CD4-positive, alpha-beta T cell (primary cell): Measurements from ENCODE around the gene KRTAP13-2. TPM values are rescaled to one million over a fixed set of nuclear protein-coding genes. Genes with fewer than 3 reads are reported as not detected.

Experiments used
- ATAC-seq: fragments of 200-7000 bp; cut with Tn5 transposase; one replicate; pipeline ENCODE4 v1.10.0; 2022; ENCODE audit warnings: mild to moderate bottlenecking; ENCODE audit not compliant: poor library complexity
- CTCF ChIA-PET: fragments of 350-600 bp; sonication (Branson Sonifier 250); formaldehyde crosslinking; loops from one replicate; lab custom pipeline; 2021; ENCODE audit warnings: antibody characterized with exemption, inconsistent platforms; lab: Charles Lee
- POLR2A ChIA-PET: fragments of 350-600 bp; sonication (Branson Sonifier 250); formaldehyde crosslinking; loops from one replicate; lab custom pipeline; 2021; ENCODE audit warnings: antibody characterized with exemption, inconsistent platforms; lab: Charles Lee
- DNase-seq, 14 experiments: peaks; one replicate each; pipeline ENCODE4 v3.0.0-alpha.2; 2013 to 2020; ENCODE audit warnings: mixed read lengths in 2 of 14
- H3K27ac ChIP-seq, 2 donors: one replicate each; pipeline versions ENCODE4 v1.5.1 to v1.7.0; 2013; ENCODE audit warnings: low read length in 2 of 2, low read depth in 1 of 2, mild to moderate bottlenecking in 1 of 2
- H3K27me3 ChIP-seq, 2 experiments: 1 replicate in 1 of 2; 2 replicates in 1 of 2; pipeline versions ENCODE4 v1.6.1 to v1.7.0; 2013; ENCODE audit warnings: low read length in 2 of 2, control low read depth in 1 of 2, mild to moderate bottlenecking in 1 of 2, moderate library complexity in 1 of 2; ENCODE audit not compliant: insufficient read depth in 2 of 2, control insufficient read depth in 1 of 2
- H3K36me3 ChIP-seq: one replicate; pipeline ENCODE4 v1.6.1; 2013; ENCODE audit warnings: low read length, control low read depth; ENCODE audit not compliant: insufficient read depth
- H3K4me1 ChIP-seq: one replicate; pipeline ENCODE4 v1.6.1; 2013; ENCODE audit warnings: low read length, control low read depth; ENCODE audit not compliant: insufficient read depth
- H3K4me3 ChIP-seq: one replicate; pipeline ENCODE4 v1.5.1; 2013; ENCODE audit warnings: mild to moderate bottlenecking, low read length, moderate library complexity
- H3K9me3 ChIP-seq, 2 experiments: 1 replicate in 1 of 2; 2 replicates in 1 of 2; pipeline versions ENCODE4 v1.6.1 to v1.7.0; 2013; ENCODE audit warnings: low read length in 2 of 2, mild to moderate bottlenecking in 2 of 2, control low read depth in 1 of 2, moderate library complexity in 1 of 2; ENCODE audit not compliant: control insufficient read depth in 1 of 2, insufficient read depth in 1 of 2
- H3K27ac Mint-ChIP-seq: one replicate; pipeline ENCODE4 v1.8.0; 2020; ENCODE audit warnings: mixed read lengths
- H3K27me3 Mint-ChIP-seq: one replicate; pipeline ENCODE4 v1.8.0; 2021; ENCODE audit warnings: mixed read lengths
- H3K36me3 Mint-ChIP-seq: one replicate; pipeline ENCODE4 v1.8.0; 2021; ENCODE audit warnings: low read depth, mixed read lengths
- H3K4me1 Mint-ChIP-seq: one replicate; pipeline ENCODE4 v1.8.0; 2021; ENCODE audit warnings: low read depth, mixed read lengths
- H3K4me3 Mint-ChIP-seq: one replicate; pipeline ENCODE4 v1.8.0; 2020; ENCODE audit warnings: mild to moderate bottlenecking, mixed read lengths
- H3K9me3 Mint-ChIP-seq: one replicate; pipeline ENCODE4 v1.8.0; 2020; ENCODE audit warnings: mixed read lengths
- CTCF ChIP-seq: fragments of 200-600 bp; IDR thresholded peaks from one replicate; pipeline ENCODE4 v1.8.0; 2022; ENCODE audit warnings: antibody characterized with exemption, mild to moderate bottlenecking
- intact Hi-C, 2 experiments: fragments of 100-400 bp; cut with DNase I in 1 of 2; cut with micrococcal nuclease in 1 of 2; formaldehyde crosslinking; loops; one replicate each; pipeline versions ENCODE4 v1.15.1 to v1.9.0; 2023 to 2025; cut with DNase I, micrococcal nuclease
- total RNA-seq, 174 experiments: library from RNA in 2 of 174; stranded (reverse) in 2 of 174; gene quantifications; one replicate each; pipeline ENCODE4 v1.2.3 and lab custom pipeline; 2021 to 2026

The KRTAP13-2 gene
- total RNA-seq, 2 experiments from 2014 or later, result not detected

DNA sequence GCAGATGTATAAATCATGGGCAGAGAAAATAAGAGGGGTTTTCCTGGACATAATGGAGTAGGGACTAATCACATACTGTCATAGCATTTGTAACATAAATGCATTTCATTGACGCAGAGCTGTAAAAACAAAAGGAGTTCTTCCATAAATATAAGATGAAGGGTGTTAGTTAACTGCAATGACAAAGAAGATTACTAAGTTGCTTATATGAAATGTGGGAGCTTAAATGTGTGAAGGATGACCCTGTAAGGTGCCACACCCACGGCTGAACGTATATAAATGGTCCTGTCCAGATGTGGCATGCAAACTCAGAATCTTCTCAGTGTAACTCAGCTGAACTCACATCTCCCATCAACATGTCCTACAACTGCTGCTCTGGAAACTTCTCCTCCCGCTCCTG lies 23.7 kb upstream of the KRTAP13-2 start, which contains the start of gene KRTAP13-1:
Gene KRTAP13-1 (plus strand): TSS at position 301 of the 400 bp plus-strand sequence. CDS start 56 bp downstream, at position 357.
- Histone ChIP-seq H3K9me3 (peaks cover 0 to 4% of the 10 kb centered on the region in 2 experiments), H3K4me1 (no peaks in the 10 kb centered on the region), H3K27ac (no peak within 1 kb of the TSS), H3K4me3 (no peak within 1 kb of the TSS), H3K36me3 (no peaks in the 10 kb centered on the region), H3K27me3 (no peaks in the 10 kb centered on the region)
- H3K4me1 Mint-ChIP-seq, result no peaks in the 10 kb centered on the region
- POLR2A ChIA-PET, result no interaction called here
- no peak for DNase-seq
- no peak for ATAC-seq
- H3K4me3 Mint-ChIP-seq, result no peak within 1 kb of the TSS
- no peak within 1 kb of the TSS for H3K27ac Mint-ChIP-seq
- CTCF ChIA-PET, result no interaction called here
- H3K9me3 Mint-ChIP-seq, result no peaks in the 10 kb centered on the region
- no peak for TF ChIP-seq CTCF
- no peaks in the 10 kb centered on the region for H3K36me3 Mint-ChIP-seq
- intact Hi-C loops, result no loop called here
- H3K27me3 Mint-ChIP-seq, result peaks cover 16% of the 10 kb centered on the region

DNA sequence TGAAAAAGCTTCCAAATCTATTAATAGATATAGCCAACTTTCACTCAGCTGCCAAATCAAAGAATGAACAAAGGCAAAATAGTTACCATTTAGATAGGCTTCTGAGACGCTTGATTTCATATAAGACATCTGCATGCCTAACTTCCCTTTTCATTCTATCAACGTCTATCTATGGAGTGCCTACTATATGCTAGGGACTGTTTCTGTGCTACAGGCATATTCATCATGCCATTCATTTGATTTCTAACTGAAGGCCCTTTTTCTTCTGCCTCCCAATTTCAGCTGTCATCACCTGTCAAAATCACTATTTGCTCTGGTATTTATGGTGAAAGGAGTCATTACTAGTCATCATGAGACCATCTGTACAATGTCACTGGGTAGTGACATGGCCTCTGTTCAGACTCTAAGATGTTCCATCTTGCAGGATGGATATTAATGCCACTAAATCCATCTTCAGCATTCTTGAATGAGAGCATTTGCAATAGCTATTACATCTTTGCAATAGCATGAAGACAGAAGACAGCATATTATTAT lies 19.5 kb upstream of the KRTAP13-2 start:
- Histone ChIP-seq H3K27ac (no peak overlapping the region), H3K9me3 (peaks cover 4% of the 10 kb centered on the region in 2 experiments), H3K4me3 (no peak overlapping the region), H3K4me1 (no peaks in the 10 kb centered on the region), H3K27me3 (no peaks in the 10 kb centered on the region), H3K36me3 (no peaks in the 10 kb centered on the region)
- DNase-seq, result no peak
- TF ChIP-seq CTCF, result no peak
- no peaks in the 10 kb centered on the region for H3K4me1 Mint-ChIP-seq
- H3K27me3 Mint-ChIP-seq, result peaks cover 8% of the 10 kb centered on the region
- H3K9me3 Mint-ChIP-seq, result peaks cover 7% of the 10 kb centered on the region
- no peak for ATAC-seq
- H3K27ac Mint-ChIP-seq, result no peak overlapping the region
- H3K36me3 Mint-ChIP-seq, result no peaks in the 10 kb centered on the region
- no peak overlapping the region for H3K4me3 Mint-ChIP-seq
- intact Hi-C loops, result no loop called here
- ChIA-PET POLR2A (no interaction called here), CTCF (interaction anchor here (1.0 kb wide), 1 partner anchor 19 kb away, joined by 3 read pairs; no protein-coding TSS in a partner anchor)

GRCh38 chr21:30382201-30382600 lies 10.1 kb upstream of the KRTAP13-2 start:
- ChIA-PET POLR2A (no interaction called here), CTCF (no interaction called here)
- Histone ChIP-seq H3K27me3 (no peaks in the 10 kb centered on the region), H3K4me3 (no peak overlapping the region), H3K4me1 (no peaks in the 10 kb centered on the region), H3K36me3 (no peaks in the 10 kb centered on the region), H3K27ac (no peak overlapping the region), H3K9me3 (no peaks in the 10 kb centered on the region)
- DNase-seq, result no peak
- TF ChIP-seq CTCF, result no peak
- Mint-ChIP-seq H3K27ac (no peak overlapping the region), H3K27me3 (peaks cover 16% of the 10 kb centered on the region), H3K4me1 (no peaks in the 10 kb centered on the region), H3K36me3 (no peaks in the 10 kb centered on the region), H3K4me3 (no peak overlapping the region), H3K9me3 (no peaks in the 10 kb centered on the region)
- intact Hi-C loops, result no loop called here
- ATAC-seq, result no peak
